K562 (cell line): ENCODE measurements around the gene B9D2. TPM values are rescaled to one million over a fixed set of nuclear protein-coding genes. Genes with fewer than 3 reads are reported as not detected.

Experiments
- ATF7 ChIP-seq: fragments of 450-650 bp; IDR thresholded peaks from 2 replicates; pipeline ENCODE4 v1.7.1; 2014; ENCODE audit warnings: mild to moderate bottlenecking, moderate library complexity
- CHD2 ChIP-seq: IDR thresholded peaks from 2 replicates; pipeline ENCODE4 v1.6.1; 2011; ENCODE audit warnings: low read depth, low read length
- CXXC5 ChIP-seq: fragments of 250-450 bp; sonication (Bioruptor Pico); IDR thresholded peaks from 2 replicates; pipeline ENCODE4 v1.8.0; 2022; ENCODE audit warnings: inconsistent platforms, mild to moderate bottlenecking, moderate library complexity
- E2F3 ChIP-seq: fragments of 250-450 bp; sonication (Bioruptor Pico); IDR thresholded peaks from 2 replicates; pipeline ENCODE4 v1.4.0; 2020; ENCODE audit warnings: mild to moderate bottlenecking
- ETV5 ChIP-seq: sonication (generic); formaldehyde crosslinking; IDR thresholded peaks from 2 replicates; pipeline ENCODE4 v1.4.0; 2020; ENCODE audit warnings: low read depth, mild to moderate bottlenecking, missing genetic modification reagents
- FOXM1 ChIP-seq, 2 experiments: fragments of 450-650 bp in 1 of 2; sonication (generic) in 1 of 2; formaldehyde crosslinking in 1 of 2; IDR thresholded peaks; 2 replicates each; pipeline versions ENCODE4 v1.6.1 to v1.9.0; 2017 to 2022; ENCODE audit warnings: low read depth in 2 of 2, mild to moderate bottlenecking in 2 of 2, missing genetic modification reagents in 1 of 2, moderate library complexity in 1 of 2
- HDAC2 ChIP-seq: fragments of 450-650 bp; IDR thresholded peaks from 2 replicates; pipeline ENCODE4 v1.6.1; 2016; ENCODE audit warnings: mild to moderate bottlenecking
- HDAC3 ChIP-seq: fragments of 450-650 bp; IDR thresholded peaks from 2 replicates; pipeline ENCODE4 v1.6.1; 2018; ENCODE audit warnings: borderline replicate concordance, mild to moderate bottlenecking, moderate library complexity; ENCODE audit not compliant: partially characterized antibody
- MYBL2 ChIP-seq, 2 experiments: fragments of 450-650 bp in 1 of 2; sonication (generic) in 1 of 2; formaldehyde crosslinking in 1 of 2; IDR thresholded peaks; 2 replicates each; pipeline versions ENCODE4 v1.6.1 to v1.8.1; 2017 to 2022; ENCODE audit warnings: borderline replicate concordance in 1 of 2, inconsistent platforms in 1 of 2, low read depth in 1 of 2, mild to moderate bottlenecking in 1 of 2, missing genetic modification reagents in 1 of 2, moderate library complexity in 1 of 2
- NCOA2 ChIP-seq, 2 experiments: fragments of 450-650 bp; IDR thresholded peaks; 2 replicates each; pipeline ENCODE4 v1.6.1; 2018; ENCODE audit warnings: mild to moderate bottlenecking in 2 of 2, moderate library complexity in 1 of 2; ENCODE audit not compliant: partially characterized antibody in 2 of 2
- NR2C2 ChIP-seq, 2 experiments: fragments of 200-800 bp in 1 of 2; sonication (Bioruptor generic) in 1 of 2; sonication (generic) in 1 of 2; formaldehyde crosslinking in 1 of 2; IDR thresholded peaks; 2 replicates each; pipeline versions ENCODE4 v1.6.1 to v1.8.0; 2016 to 2022; ENCODE audit warnings: mild to moderate bottlenecking in 1 of 2, missing compliant biosample characterization in 1 of 2, missing genetic modification characterization in 1 of 2, missing genetic modification reagents in 1 of 2
- OTX1 ChIP-seq: fragments of 450-650 bp; formaldehyde crosslinking; IDR thresholded peaks from 2 replicates; pipeline ENCODE4 v1.4.0; 2022; ENCODE audit warnings: mild to moderate bottlenecking
- ZEB2 ChIP-seq: fragments of 450-650 bp; IDR thresholded peaks from 2 replicates; pipeline ENCODE4 v1.6.1; 2016
- ZNF23 ChIP-seq: fragments of 250-450 bp; sonication (Bioruptor Pico); IDR thresholded peaks from 2 replicates; pipeline ENCODE4 v1.4.0; 2020; ENCODE audit warnings: mild to moderate bottlenecking
- ZNF408 ChIP-seq: fragments of 250-450 bp; sonication (Bioruptor Pico); IDR thresholded peaks from 2 replicates; pipeline ENCODE4 v1.4.0; 2020; ENCODE audit warnings: low read depth, mild to moderate bottlenecking, moderate library complexity
- polyA plus RNA-seq, 8 experiments: library from polyadenylated mRNA; depleted of rRNA in 4 of 8; stranded (reverse) in 5 of 8; unstranded in 3 of 8; fragments of >200 nt; fragmentation: Nextera tagmentation in 2 of 8; fragmentation: Illumina TruSeq in 1 of 8; extraction: Ambion mirVana in 2 of 8; extraction: Trizol in 1 of 8; gene quantifications; 2 replicates each; pipeline versions ENCODE4 v1.2.1 to v1.2.3, GENCODE V29; 2011 to 2014; ENCODE audit warnings: inconsistent platforms in 1 of 8, missing spikeins in 1 of 8
- total RNA-seq, 7 experiments: library from RNA; depleted of rRNA in 6 of 7; stranded (reverse); fragments of >200 nt in 6 of 7; fragmentation: Illumina TruSeq in 2 of 7; extraction: Trizol in 2 of 7; gene quantifications; 2 replicates each; pipeline versions ENCODE4 v1.2.1 to v1.2.3, GENCODE V29; 2011 to 2021; ENCODE audit warnings: low replicate concordance in 1 of 7
- TF ChIP-seq, protein P1 (sequence below): fragments of 450-650 bp; IDR thresholded peaks from 2 replicates; pipeline ENCODE4 v1.6.1; 2017; ENCODE audit warnings: antibody characterized with exemption, mild to moderate bottlenecking
- TF ChIP-seq, protein P2 (sequence below): sonication (generic); formaldehyde crosslinking; IDR thresholded peaks from 2 replicates; pipeline ENCODE4 v1.8.1; 2023; ENCODE audit warnings: mild to moderate bottlenecking, missing genetic modification reagents
- TF ChIP-seq, protein P3 (sequence below): fragments of 450-650 bp; IDR thresholded peaks from 2 replicates; pipeline ENCODE4 v1.6.1; 2016; ENCODE audit warnings: borderline replicate concordance

Gene B9D2
- total and polyA plus RNA-seq, 9 of the 15 experiments (the other 6 are each of a cell fraction or from before 2014, with no cell fraction given) = 0.83 to 6.9 (median 2.8) TPM

DNA sequence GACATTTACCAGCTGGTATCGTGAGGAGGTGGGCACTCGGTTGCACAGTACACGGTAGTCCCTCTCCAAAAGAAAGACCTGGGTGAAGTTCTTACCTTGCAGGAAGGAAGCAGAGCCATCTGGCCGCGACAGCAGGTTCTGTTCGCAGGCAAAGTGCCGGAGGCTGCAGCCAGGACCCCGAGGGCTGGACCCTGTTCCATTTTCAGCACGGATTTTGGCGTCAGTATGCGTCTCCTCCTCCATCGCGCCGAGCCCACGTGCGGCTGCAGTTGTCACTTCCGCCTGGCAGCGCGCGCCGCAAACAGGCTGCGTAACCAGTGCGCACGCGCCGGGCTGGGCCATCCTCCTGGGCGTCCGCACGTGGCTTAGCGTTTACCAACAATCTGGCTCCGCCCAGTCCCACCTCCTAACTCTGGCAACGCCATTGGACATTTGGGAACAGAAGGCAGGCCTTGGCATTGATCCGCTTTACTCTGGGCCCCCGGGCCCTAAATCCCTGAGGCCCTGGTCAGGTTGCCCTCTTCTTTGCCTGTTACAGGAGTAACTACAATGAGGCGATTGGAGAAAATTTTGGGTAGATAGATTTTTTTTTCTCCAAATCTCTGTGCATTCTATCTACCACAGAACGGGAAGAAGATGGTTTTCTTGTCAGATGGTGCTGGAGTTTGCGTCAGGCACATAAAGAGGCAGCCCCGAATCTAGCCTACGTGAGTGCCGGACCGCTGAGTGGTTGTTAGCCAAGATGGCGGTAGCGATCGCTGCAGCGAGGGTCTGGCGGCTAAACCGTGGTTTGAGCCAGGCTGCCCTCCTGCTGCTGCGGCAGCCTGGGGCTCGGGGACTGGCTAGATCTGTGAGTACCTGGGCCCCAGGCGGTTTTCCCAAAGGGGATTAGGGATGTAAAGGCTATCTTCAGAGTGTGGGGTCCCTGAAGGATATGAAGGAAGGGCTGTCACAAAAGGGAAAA, 33.4 kb upstream of the B9D2 start, which contains the start of the genes BCKDHA and EXOSC5 (continued):
- TF ChIP-seq, protein P1, sequence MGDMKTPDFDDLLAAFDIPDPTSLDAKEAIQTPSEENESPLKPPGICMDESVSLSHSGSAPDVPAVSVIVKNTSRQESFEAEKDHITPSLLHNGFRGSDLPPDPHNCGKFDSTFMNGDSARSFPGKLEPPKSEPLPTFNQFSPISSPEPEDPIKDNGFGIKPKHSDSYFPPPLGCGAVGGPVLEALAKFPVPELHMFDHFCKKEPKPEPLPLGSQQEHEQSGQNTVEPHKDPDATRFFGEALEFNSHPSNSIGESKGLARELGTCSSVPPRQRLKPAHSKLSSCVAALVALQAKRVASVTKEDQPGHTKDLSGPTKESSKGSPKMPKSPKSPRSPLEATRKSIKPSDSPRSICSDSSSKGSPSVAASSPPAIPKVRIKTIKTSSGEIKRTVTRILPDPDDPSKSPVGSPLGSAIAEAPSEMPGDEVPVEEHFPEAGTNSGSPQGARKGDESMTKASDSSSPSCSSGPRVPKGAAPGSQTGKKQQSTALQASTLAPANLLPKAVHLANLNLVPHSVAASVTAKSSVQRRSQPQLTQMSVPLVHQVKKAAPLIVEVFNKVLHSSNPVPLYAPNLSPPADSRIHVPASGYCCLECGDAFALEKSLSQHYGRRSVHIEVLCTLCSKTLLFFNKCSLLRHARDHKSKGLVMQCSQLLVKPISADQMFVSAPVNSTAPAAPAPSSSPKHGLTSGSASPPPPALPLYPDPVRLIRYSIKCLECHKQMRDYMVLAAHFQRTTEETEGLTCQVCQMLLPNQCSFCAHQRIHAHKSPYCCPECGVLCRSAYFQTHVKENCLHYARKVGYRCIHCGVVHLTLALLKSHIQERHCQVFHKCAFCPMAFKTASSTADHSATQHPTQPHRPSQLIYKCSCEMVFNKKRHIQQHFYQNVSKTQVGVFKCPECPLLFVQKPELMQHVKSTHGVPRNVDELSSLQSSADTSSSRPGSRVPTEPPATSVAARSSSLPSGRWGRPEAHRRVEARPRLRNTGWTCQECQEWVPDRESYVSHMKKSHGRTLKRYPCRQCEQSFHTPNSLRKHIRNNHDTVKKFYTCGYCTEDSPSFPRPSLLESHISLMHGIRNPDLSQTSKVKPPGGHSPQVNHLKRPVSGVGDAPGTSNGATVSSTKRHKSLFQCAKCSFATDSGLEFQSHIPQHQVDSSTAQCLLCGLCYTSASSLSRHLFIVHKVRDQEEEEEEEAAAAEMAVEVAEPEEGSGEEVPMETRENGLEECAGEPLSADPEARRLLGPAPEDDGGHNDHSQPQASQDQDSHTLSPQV = no peak
- TF ChIP-seq, protein P2, sequence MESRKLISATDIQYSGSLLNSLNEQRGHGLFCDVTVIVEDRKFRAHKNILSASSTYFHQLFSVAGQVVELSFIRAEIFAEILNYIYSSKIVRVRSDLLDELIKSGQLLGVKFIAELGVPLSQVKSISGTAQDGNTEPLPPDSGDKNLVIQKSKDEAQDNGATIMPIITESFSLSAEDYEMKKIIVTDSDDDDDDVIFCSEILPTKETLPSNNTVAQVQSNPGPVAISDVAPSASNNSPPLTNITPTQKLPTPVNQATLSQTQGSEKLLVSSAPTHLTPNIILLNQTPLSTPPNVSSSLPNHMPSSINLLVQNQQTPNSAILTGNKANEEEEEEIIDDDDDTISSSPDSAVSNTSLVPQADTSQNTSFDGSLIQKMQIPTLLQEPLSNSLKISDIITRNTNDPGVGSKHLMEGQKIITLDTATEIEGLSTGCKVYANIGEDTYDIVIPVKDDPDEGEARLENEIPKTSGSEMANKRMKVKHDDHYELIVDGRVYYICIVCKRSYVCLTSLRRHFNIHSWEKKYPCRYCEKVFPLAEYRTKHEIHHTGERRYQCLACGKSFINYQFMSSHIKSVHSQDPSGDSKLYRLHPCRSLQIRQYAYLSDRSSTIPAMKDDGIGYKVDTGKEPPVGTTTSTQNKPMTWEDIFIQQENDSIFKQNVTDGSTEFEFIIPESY (CRISPR knock-in tag) = no peak
- TF ChIP-seq ATF7 = peak; percentile 80
- TF ChIP-seq, protein P3, sequence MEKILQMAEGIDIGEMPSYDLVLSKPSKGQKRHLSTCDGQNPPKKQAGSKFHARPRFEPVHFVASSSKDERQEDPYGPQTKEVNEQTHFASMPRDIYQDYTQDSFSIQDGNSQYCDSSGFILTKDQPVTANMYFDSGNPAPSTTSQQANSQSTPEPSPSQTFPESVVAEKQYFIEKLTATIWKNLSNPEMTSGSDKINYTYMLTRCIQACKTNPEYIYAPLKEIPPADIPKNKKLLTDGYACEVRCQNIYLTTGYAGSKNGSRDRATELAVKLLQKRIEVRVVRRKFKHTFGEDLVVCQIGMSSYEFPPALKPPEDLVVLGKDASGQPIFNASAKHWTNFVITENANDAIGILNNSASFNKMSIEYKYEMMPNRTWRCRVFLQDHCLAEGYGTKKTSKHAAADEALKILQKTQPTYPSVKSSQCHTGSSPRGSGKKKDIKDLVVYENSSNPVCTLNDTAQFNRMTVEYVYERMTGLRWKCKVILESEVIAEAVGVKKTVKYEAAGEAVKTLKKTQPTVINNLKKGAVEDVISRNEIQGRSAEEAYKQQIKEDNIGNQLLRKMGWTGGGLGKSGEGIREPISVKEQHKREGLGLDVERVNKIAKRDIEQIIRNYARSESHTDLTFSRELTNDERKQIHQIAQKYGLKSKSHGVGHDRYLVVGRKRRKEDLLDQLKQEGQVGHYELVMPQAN = peak; percentile 99
- no peak for TF ChIP-seq ZNF23 (CRISPR knock-in tag)
- no peak for TF ChIP-seq E2F3 (CRISPR knock-in tag)
- TF ChIP-seq CHD2 = peak; percentile 16; the same call in 1 of the 2 replicates
- peak; percentile 67; the same call in 1 of the 2 replicates for TF ChIP-seq OTX1 (CRISPR knock-in tag)
- no peak for TF ChIP-seq ZNF408 (CRISPR knock-in tag)
- peak; percentile 82 for TF ChIP-seq CXXC5
- TF ChIP-seq ZEB2 = no peak
- TF ChIP-seq HDAC2 = peak; percentile 95
- peak; percentile 24 for TF ChIP-seq HDAC3
- TF ChIP-seq NR2C2 (CRISPR knock-in tag; IDR thresholded peaks at IDR 0.05) = no peak
- peak; percentile 40; the same call in 1 of the 2 replicates for TF ChIP-seq NR2C2 (tag; IDR thresholded peaks at IDR 0.05)
- TF ChIP-seq NCOA2 (IDR thresholded peaks at IDR 0.05; ENCODE audit: partially characterized antibody in 2 of 2) = peak in 1 of 2 experiments; percentile 98
- TF ChIP-seq FOXM1 (IDR thresholded peaks at IDR 0.05; ENCODE audit: low read depth) = peak; percentile 69; the same call in 1 of the 2 replicates
- TF ChIP-seq FOXM1 (CRISPR knock-in tag; IDR thresholded peaks at IDR 0.05; ENCODE audit: low read depth) = no peak
- no peak for TF ChIP-seq MYBL2 (IDR thresholded peaks at IDR 0.05; ENCODE audit: low read depth)
- no peak for TF ChIP-seq MYBL2 (CRISPR knock-in tag; IDR thresholded peaks at IDR 0.05; ENCODE audit: borderline replicate concordance)
- TF ChIP-seq ETV5 (CRISPR knock-in tag) = peak; percentile 62; the same call in 1 of the 2 replicates
